HG03108 (cell line): Measurements from ENCODE around the gene GNAT1.

Experiments used
- ATAC-seq: cut with Tn5 transposase; IDR thresholded peaks from one replicate; pipeline ENCODE4 v1.9.1; 2021; ENCODE audit warnings: moderate library complexity; ENCODE audit not compliant: unreplicated experiment

The GNAT1 gene

GRCh38 chr3:50162034-50162883, 29.2 kb upstream of the GNAT1 start:
- ATAC-seq = no peak

GRCh38 chr3:50163572-50164455, 27.6 kb upstream of the GNAT1 start:
- ATAC-seq = no peak

- no peak for ATAC-seq
Observed at GRCh38 chr3:50164481-50164880, 26.9 kb upstream of the GNAT1 start.

GRCh38 chr3:50164984-50165909, 26.2 kb upstream of the GNAT1 start:
- ATAC-seq = no peak

GRCh38 chr3:50165910-50166538, 25.4 kb upstream of the GNAT1 start:
- no peak for ATAC-seq

GRCh38 chr3:50166620-50167019, 24.8 kb upstream of the GNAT1 start:
- no peak for ATAC-seq

- no peak for ATAC-seq
Observed at GRCh38 chr3:50167069-50167840, 24.2 kb upstream of the GNAT1 start.

GRCh38 chr3:50167841-50168209, 23.6 kb upstream of the GNAT1 start:
- no peak for ATAC-seq

- no peak for ATAC-seq
Observed at GRCh38 chr3:50168388-50168787, 23.0 kb upstream of the GNAT1 start.

- ATAC-seq = no peak
Observed at GRCh38 chr3:50168791-50169190, 22.6 kb upstream of the GNAT1 start.

GRCh38 chr3:50169232-50169832, 22.1 kb upstream of the GNAT1 start:
- no peak for ATAC-seq

- ATAC-seq = no peak
Observed at GRCh38 chr3:50169858-50170257, 21.6 kb upstream of the GNAT1 start.

GRCh38 chr3:50170689-50171088, 20.7 kb upstream of the GNAT1 start:
- no peak for ATAC-seq

- ATAC-seq = no peak
Observed at GRCh38 chr3:50171540-50172301, 19.7 kb upstream of the GNAT1 start.

GRCh38 chr3:50172626-50173220, 18.7 kb upstream of the GNAT1 start:
- no peak for ATAC-seq

GRCh38 chr3:50173685-50174516, 17.5 kb upstream of the GNAT1 start:
- ATAC-seq = no peak

- ATAC-seq = no peak
Observed at GRCh38 chr3:50174517-50174895, 16.9 kb upstream of the GNAT1 start.
